Activated CD4-positive, CD25-positive, alpha-beta regulatory T cell (primary cell): Measurements from ENCODE around the gene TMEM107.
A peak's percentile ranks its signal among the peaks of the same experiment; 100 is the strongest.
"Not testable (repeated sequence)": the region's sequence is repeated elsewhere in the genome, so short reads cannot be mapped to it uniquely, and the experiment has no call there.

Experiments used
- DNase-seq, 4 experiments: peaks; one replicate each; lab custom pipeline; 2025; lab: John Stamatoyannopoulos, UW

The TMEM107 gene

DNA sequence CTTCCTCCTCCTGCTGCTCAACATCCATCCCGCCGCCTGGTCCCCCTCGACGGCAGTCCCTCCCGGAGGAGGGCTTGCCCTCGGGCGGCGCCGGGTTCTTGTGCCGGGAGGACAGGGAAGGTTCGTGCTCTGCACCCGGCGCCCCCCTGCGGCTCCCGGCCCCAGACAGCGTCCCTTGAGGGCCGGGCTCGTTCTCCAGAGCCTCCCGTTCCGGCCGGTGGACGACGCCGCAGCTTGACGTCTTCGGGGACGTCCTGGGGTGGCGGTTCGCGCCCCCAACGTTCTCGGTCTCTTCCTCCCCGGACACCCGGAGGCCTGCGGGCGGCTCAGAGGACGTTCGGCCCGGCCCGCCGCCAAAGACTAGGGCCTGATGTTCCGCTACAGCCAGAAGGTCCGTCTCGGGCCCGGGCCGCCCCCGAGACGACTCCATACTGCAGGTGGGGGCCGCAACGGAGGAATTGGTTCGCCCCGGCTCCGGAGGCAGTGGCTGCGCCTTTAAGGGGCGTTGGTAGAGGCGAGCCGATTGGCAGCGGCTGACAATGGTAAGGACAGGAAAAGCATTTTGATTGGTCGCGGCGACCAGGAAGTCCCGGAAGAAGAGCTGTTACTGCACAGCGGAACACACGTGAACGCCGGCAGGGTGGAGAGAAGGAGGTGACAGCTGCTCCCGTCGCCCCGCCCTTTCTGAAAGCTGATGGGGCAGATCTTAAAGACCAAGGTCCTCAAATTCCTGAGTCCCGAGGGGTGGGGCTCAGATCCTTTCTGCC, 13.7 kb upstream of the TMEM107 start, which contains the start of gene BORCS6:
TSS of gene BORCS6 (minus strand) at position 470 of the 767 bp plus-strand sequence. CDS start at position 430, 40 bp downstream.
- peak; percentile 75 to 90 (median 87) for DNase-seq

DNA sequence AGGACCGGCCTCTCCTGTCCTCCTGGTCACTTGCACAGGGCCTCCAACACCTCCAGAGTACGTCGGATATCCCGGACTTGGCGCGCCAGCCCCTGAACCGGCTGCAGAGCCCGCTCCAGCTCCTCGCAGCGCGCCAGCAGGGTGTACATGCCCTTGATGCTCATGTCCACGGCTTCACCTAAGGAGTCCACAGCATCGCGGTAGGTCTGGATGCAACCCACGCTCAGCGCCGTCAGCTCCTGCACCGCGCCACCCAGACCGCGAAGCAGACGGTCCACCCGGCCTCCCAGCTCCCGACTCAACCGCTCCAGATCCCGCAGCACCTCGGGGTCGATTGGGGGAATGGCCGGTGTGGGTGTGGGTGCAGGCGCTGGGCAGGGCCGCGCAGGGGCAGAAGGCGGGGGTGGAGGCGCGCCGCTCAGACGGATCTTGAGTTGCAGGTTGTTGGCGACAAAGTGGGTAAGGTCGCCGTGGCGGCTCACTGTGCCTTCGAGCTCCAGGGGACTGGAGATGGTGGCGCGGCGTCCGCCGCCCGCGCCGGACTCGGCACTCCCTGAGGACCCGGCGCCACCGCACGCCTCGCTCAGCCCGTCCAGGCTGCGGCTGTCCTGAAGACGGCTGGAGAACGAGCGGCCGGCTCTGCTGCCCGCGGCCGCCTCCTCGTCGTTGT, 13.0 kb upstream of the TMEM107 start:
- DNase-seq, result peak in 1 of 4 experiments; percentile 44

DNA sequence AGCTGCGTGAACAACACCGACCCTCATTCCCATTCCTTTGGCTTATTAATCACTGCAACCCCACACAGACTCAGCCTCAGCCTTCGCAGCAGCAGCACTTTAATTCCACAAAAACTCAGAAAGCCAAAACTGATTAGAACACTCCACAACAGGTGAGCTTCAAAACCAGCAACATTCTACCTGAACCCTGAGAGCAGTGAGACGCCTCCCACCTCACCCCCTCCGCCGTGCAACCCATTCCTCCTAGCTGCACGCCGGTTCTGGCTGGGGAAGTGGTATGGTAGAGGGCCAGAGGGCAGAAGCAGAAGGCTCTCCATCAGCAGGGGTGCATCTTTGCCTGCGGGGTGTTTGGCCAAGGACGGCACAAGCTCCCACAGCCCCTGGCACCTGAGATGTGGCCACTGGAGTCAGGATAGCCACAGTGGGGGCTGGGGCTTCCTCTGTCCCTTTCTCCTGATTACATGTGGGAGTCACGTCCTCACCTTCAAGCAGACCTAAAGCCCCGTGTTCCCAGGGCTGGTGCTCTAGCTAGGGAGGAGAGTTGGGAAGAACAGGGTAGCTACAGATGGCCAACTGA, 12.2 kb upstream of the TMEM107 start:
- DNase-seq, result no peak

DNA sequence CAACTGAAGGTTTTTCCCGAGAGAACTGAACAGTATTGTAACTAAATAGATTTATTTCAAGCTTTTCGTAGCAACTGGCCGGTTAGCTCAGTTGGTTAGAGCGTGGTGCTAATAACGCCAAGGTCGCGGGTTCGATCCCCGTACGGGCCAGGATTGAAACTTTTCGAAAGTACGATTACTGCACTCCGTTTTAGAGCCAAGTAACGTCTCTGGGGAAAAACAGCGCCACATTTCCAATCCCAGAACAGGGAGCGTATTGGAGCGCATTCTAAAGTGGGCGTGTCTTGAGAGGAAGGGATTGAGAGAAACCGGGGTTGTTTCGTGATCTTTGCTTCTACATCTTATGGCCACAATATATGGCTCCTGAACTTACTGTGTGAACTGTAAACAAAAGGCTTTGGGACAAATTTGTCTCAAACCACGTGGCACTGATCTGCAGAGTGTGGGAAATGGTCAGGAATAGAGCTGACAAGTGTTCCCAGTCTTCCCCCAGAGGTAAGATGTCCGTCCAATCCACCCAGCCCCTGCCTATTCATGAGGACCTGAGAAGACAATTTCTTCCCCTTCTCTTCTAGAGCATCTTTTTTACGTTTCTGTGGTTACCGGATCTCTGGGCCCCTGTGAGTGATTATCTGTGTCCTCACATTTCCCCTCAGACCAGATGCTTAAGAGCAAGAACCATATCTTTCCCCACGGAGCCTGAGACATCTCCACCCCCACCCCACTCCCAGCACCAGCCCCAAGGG, 11.5 kb upstream of the TMEM107 start:
- peak; percentile 45 to 90 (median 73) for DNase-seq

DNA sequence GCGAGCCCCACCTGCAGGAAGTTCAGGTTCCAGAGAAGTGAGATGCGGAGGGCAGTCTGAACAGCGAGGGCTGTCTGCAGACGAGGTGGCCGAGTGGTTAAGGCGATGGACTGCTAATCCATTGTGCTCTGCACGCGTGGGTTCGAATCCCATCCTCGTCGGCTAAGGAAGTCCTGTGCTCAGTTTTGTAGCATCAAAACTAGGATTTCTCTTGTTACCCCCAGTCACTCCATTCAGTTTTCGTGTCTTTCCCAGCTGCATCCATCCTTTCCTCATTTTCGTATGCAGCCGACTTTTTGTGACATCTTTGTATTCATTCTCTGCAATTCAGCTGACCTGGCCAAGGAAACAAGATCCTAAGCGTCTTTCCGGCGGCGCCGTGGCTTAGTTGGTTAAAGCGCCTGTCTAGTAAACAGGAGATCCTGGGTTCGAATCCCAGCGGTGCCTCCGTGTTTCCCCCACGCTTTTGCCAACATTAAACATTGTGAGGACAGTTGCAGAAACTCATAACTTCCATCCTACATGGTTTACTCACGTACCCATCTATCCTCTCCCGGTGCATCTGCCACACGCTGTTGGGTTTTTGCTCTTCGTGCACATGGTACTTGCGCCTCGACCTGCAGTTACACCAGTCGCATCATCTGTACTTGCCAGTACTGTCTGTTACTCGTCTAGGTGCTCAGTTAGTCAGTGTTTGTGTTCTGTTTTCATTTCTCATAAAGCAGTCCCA, 10.8 kb upstream of the TMEM107 start:
- peak; percentile 73 to 95 (median 82) for DNase-seq

DNA sequence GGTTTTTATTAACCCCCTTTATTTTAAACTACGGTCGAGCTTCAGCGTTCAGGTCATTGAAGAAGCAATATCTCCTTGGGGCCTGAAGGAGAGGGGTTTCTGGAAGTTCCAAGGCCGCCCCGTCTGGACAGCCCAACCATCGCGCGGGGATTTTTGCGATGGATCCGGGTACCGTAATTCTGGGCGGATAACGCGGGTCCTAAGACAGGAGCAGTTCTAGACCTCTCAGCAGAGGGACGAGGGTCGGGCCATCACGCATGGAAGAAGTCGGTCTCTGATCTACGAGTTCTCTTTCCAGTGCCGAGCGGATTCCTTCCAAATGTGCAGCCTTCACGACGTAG, 10.2 kb upstream of the TMEM107 start:
- no peak for DNase-seq

DNA sequence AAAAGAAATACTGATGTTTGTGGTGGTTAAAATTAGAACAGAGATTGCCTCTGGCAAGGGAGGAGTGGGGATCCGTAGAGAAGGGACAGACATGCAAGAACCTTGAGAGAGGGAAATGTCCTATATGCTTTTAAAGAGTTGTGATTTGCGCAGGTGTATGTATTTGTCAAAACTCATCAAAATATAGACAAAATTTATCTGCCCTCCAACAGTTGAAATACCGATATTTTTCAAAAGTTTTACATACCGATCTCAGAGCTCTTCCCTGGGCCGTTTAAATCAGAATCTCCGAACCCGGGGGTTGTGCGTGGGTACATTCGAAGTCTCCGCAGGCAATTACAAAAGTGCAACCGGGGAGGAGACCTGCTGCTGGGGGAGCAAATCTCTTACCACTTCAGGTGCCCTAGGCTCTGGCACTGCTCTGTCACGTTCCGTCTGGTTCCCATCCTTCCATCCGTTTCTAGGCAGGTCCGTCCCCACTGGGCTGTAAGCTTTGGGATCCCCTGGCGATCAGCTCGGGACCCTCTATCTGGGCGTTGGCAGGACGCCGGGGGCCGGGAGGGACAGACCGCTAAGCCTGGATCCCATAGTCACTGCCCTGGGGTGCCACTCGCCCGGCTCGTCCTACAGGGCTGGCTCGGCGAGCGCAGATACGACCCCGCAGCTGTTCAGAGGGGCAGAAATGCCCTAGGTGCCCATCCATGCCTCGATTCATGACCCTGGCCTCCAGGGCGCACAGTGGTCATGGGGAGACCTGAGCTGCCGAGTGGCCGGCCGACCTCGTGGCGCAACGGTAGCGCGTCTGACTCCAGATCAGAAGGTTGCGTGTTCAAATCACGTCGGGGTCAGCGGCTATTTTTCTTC, 9.6 kb upstream of the TMEM107 start:
- DNase-seq, result peak; percentile 80 to 97 (median 92)

DNA sequence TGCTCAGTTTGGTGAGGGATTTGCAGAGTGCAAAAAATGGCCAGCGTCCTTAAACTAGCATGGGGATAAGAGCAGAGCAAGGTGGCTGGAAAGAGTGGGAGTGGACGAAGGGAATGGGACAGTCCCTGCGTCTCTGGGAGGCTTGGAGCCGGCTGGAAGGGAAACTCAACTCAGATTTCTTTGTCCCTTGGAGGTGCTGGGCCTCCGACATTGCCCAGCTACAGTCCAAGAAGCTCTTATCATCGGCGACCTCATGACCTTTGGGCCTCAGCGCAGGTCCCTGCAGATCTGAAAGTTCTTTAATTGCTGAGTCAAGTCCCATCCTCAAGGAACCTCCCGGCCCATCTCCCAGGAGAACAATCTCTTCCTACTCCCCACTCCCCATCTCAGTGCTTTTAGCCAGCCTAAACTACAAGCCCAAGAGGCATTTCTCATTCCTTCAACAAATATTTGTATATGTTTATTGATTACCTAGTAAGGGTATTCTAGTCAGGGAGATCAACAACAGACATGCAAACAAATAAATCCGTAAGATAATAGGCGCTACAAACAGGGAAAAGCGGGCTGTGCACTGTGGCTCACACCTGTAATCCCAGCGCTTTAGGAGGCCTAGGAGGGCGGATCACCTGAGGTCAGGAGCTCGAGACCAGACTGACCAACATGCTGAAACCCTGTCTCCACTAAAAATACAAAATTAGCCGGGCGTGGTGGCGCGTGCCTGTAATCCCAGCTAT, 985 bp upstream of the TMEM107 start:
- no peak for DNase-seq

DNA sequence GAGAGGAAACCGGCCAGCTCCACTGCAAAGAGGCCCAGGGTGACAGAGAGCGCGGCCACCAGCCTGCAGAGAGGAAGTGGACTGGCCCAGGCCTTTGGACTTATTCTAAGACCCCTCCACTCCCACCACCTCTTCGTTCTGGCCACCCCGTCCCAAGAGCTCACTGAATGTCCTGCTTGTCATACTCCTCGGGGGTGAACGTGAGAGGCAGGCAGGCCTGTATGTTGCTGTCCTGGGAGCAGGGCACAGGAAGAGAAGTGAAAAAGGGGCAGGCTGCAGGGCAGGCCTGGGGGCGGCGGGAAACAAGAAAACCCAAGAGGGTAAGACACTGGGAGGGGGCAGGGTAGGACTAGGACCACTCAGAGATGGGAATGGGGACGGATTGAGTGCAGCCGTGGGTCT, 384 bp downstream of the TMEM107 start:
- no peak for DNase-seq

DNA sequence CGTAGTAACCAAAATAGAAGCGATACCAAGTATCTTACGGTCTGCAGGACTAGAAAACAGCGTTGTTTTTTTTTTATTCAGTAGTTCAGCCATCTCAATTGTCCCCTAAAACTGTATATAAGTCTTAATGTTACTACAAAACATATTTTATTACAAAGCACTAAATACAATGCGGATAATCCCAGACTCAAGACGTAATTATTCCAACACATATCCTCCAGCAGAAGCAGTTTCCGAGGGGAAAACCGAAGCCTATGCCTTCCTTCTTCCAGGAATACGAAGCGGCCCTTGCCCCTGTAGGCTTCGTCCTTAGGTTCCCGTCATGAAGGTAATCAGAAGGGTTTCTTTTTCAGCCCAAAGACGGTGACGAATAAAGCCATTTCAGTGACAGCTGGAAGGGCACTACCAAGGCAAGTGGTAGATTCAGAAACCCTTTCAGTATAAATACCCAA, 2.3 kb downstream of the TMEM107 start:
- DNase-seq, result no peak

DNA sequence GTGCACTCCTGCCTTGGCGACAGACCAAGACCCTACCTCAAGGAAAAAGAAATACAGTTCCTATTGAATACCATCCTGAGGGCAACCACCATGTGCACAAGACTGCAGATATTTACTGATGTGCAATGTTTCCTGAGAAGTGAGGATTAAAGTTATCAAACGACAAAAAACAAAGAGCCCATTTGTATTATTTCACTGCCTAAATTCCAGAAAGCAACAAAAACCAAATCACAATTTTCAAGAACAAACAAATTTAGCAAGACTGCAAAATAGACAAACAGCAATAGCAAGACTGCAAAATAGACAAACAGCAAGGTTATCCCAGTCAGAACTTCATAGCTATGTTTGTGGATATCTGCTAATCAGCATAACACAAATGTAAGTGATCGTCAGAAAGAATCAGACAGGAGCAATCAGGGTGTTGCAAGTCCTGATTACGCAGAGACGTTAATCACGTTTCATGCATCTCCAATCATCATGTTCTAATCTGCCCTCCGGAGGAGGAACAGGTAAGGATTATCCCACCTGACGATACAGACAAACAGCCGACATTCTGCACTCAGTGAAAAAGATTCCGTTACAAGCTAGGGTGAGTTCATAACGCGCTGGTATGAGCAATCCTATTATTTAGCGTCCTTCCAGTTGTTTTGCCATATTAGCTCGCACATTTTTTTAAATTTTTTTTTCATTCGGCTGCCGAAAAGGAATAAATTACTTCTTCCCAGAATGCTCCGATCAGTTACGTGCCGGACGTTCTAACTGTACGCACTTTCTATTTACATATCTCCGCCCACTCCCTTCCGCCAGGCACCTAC, 2.9 kb downstream of the TMEM107 start:
- peak; percentile 34 to 53 (median 48) for DNase-seq

DNA sequence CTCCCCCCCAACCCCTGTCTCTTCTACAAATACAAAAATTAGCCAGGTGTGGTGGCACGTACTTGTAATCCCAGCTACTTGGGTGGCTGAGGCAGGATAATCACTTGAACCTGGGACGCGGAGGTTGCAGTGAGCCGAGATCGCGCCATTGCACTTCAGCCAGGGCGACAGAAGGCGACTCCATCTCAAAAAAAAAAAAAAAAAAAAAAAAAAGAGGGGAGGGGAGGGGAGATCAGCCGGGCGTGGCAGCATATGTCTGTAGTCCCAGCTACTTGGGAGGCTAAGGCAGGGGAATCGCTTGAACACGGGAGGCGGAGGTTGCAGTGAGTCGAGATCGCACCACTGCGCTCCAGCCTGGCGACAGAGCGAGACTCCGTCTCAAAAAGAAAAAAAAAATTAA, 6.0 kb downstream of the TMEM107 start:
- DNase-seq, result not testable (repeated sequence)

DNA sequence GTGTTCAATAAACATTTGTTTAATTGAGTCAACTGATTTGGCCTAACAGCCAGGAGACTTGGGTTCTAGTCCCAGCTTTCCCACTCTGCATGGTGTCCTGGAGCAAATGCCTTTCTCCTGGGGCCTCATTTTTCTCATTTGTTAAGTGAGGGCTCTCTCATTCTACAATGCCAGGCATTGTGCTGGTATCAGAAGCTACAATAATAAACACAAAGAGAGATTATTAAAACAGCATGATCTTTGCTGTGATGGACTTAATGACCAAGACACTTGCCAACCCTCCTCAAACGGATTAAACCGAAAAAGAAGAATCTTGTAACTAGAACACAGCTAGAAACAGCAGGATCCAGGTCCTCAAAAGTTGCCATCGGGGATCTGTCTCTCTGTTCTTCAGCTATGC, 8.7 kb downstream of the TMEM107 start:
- no peak for DNase-seq

DNA sequence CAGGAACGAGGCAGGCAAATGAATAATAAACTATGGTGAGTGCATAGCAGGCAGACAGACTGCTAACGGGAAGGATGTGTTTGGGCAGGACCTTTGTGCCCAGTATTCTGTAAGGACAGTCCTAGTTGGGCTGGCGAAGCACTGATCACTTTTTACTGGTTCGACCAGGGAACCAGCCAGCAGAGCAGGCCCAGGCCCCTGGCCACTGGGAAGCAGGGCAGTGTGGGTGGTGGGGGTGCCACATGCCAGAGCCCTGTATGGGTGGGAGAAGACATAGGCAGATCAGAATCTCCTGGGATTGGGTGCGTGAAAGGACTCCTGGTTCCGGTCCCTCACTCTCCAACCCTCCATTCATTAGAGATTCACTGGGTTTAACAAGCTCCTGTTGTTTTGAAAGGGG, 9.4 kb downstream of the TMEM107 start:
- DNase-seq, result no peak

DNA sequence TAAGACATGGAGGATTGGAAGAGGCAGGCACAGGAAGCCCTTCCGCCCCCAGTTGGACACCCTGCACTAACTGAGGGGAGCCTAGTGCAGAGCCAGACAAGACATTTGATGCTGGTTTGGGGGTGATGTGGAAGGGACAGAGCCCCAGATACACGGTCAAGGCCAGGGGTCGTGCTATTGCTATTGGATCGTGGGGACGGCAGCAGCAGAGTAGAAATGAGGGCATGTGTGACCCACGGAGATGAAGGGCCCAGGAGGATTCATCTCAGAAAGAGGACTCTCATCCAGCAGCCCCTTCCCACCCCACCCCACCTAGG, 11.4 kb downstream of the TMEM107 start:
- no peak for DNase-seq

DNA sequence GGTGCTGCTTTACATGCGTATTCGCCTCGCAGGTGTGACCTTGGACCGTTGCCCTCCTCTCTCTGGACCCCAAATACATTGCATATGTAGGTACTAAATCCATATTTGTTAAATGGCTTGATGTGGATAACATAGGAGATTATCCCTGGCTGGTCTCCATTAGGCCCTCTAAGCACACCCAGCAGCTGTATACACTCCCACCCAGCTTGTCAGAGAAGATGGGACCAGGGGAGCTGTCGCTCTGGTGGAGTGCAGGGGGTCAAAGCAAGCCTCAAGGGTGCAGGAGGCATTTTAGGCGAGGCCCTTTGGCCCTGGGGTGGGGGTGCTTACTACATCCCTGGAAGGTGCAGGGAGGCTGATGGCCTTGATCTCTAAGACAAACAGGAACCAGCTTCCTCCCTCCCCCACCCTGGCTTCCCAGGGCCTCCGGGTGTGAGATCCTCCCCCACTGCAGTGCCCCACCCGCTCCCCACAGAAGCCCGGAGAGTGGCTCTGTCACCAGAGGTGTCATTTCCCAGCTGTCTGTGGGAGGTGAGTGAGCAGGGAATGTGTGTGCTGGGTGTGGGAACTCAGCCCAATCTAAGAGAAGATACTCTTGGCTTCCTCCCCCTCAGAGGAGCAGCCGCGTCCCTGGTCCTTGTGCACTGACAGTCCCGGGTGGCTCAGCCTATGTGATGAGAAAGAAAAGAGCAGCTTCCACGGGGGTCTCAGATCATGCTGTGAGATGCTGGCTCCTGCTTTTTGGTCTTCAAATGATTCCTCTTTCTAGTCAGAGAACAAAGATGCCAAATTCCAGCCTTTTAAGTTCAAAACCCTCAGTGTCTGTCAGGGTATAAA, 12.0 kb downstream of the TMEM107 start:
- DNase-seq, result peak in 3 of 4 experiments; percentile 23 to 40 (median 25)

DNA sequence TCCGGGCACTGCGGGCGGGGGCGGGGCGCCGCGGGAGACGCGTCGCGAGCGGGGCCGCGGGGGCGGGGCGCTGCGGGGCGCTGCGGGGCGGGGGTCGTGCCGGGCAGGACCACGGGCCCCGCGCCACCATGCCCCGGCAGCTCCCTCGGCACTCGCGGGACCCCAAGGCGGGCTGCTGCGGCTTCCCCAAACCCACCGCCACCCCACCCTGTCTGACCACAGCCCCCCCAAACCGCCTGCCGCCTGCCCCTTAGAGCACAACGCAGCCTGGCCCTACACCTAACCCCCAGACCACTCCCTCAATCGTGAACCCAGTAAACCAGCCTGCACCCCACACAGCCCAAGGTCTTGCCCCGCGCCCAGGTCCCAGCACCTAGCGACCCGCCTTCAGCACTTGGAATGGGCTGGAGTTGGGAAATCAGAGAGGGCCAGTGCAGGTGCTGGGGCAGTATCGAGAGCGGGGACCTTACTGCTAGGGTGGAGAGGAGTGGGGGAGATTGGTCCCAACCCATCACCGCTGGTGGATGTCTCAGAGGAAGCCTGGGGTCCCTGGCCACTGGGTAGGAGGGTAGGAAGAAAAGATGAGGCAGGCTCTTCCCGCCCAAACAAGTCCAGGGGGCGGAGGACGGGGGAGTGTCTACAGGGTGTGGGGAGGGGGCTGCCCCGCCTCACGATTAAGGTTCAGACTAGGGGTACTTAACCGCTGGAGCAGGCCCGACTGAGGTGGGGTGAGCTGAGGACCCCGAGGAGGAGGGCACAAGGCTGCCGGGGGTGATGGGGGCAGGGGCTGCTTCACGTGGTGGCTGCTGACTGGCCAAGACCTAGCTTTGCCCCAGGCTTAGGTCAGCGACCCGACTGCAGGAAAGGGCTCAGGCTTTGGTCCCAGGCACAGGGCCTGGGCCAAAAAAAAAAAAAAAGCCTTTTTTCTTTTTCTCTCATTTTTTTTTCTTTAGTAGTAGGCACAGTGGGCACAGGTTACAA, 12.9 kb downstream of the TMEM107 start:
- DNase-seq, result no peak
